Hematopoietic multipotent progenitor cell treated with erythropoietin and hydrocortisone succinate and interleukin-3 and kit ligand, for 15 days (in vitro differentiated cells): ENCODE measurements around the gene ETFB.

Experiments
- DNase-seq: peaks from one replicate; pipeline ENCODE4 v3.0.0-alpha.2; 2015; ENCODE audit warnings: low spot score

ETFB gene

DNA sequence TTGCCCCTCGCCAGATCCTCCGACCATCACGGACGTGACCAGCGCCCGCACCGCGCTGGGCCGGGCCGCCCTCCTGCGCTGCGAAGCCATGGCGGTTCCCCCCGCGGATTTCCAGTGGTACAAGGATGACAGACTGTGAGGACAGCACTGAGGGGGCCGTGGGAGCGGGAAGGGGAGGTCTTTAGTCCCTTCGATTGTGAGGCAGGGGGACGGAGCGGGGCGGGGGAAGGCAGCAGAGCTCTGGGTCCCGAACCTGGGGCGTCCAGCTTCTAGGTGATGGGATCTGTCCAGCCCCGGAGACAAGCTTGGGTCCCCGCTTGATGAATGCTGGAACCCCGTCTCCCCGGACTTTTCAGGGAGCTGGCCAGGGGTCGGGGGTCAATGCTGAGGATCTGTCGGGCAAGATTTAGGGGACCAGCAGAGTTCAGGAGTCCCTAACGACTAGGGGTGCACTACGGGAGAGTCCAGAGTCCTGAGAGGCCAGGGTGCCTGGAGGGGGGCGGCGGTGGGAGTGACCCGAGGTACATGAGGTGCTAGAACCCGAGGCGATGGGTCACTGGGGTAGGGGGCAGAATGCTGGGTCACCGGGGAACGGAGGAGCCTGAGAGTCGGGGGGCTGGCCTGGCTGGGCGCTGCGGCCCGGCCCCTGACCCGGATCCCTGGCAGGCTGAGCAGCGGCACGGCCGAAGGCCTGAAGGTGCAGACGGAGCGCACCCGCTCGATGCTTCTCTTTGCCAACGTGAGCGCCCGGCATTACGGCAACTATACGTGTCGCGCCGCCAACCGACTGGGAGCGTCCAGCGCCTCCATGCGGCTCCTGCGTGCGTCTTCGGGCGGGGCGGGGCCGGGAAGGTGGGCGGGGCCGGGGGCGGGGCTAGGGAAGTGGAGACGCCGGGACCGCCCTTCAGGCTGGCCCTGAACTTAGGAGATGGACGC is 38.9 kb downstream of the ETFB start:
- peak; percentile 59 for DNase-seq

DNA sequence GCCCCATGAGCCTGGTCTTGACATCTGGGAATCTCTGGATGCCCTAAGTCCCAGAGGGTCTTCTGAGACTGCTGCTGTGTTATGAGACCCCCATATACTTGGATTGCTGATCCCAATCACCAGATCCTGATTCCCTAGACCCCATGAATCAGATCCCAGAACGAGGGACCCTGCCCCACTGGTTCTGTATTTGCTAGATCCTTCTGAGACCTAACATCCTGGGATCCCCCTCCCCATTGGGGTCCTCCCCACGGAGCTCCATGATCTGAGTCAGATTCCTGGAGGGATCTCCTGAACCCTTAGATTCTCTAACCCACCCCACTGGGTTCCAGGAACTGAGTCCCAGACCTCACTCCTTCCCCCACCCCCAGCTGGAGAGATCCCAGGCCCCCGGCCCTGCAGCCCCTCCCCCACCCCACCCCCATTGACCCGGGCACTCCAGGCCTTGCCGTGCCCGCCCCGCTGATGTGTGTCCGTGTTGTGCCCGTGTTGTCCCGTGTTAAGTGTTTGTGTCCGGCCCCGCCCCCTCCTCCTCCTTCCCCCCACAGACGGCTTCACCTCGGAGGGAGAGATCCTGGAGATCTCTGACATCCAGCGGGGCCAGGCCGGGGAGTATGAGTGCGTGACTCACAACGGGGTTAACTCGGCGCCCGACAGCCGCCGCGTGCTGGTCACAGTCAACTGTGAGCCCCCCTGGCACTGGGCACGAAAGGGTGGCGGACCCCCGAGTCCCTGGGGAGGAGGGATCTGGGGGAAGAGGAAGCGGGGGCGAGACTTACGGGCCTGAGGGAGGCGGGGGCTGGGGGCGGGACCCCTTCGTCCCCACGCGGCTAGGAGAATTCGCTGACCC is 39.7 kb downstream of the ETFB start:
- no peak for DNase-seq

DNA sequence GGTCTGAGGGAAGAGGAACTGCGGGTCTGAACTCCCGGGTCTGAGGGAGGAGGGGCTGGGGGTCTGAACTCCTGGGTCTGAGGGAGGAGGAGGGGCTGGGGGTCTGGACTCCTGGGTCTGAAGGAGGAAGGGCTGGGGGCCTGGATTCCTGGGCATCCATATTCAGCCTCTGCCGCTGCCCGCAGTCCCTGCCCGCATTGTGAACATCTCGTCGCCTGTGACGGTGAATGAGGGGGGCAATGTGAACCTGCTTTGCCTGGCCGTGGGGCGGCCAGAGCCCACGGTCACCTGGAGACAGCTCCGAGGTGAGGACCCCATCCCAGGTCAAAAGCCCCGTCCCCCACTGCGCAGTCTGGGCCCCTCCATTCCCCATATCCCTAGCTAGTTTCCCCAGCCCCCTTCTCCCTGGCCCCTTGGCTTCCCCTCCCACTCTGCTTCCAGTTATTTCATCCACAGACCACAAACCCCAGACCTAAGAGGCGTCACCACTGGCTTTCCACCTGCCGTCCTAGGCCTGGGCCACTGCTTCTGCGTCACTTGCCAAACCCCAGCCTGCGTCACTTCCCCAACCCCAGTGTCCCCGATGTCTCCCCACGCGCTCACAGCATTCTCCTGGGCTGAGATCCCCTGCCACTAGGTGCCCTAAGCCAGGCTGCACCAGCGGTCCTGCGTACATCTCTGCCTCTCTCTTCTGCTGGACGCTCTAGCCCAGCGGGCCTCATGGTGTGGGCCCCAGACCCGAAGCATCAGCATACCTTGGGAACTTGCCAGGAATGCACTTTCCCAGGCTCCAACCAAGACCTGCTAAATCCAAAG is 40.8 kb downstream of the ETFB start:
- DNase-seq, result no peak

DNA sequence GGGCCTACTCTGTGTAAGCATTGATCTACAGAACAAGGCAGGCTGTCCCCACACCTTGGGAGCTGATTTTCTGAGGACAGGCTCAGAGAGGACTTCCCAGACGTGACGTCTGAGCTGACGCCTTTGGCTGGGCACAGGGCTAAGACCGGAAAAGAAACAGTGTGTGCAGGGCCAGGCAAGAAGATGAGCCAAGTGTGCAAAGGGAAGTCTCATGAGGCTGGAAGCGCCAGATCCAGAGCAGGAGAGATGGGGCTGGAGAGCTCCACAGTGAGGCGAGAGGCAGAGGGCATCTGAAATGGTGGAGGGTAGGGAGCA is 42.1 kb downstream of the ETFB start:
- DNase-seq, result no peak

DNA sequence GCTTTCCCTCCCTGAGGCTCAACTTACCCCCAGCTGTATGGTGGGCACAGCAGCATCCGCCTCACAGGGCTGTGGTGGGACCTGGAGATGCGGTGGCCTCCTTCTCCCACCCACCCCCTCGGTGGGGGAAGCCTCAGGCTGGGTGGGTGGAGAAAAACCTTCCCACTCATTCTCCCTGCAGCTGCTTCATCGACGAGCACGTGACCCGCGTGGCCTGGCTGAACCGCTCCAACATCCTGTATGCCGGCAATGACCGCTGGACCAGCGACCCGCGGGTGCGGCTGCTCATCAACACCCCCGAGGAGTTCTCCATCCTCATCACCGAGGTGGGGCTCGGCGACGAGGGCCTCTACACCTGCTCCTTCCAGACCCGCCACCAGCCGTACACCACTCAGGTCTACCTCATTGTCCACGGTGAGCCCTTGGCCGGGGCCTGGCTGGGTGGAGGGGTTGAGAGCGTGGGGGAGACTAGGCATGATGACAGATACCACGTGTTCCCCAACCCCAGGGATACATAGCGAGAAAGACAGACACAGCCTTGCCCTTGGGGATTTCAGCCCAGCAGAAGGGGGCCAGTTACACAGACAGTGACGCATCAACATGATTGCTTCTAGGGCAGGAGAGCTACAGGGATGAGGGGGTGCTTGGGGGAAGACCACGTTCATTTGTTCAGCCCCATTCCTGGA is 42.6 kb downstream of the ETFB start:
- no peak for DNase-seq

DNA sequence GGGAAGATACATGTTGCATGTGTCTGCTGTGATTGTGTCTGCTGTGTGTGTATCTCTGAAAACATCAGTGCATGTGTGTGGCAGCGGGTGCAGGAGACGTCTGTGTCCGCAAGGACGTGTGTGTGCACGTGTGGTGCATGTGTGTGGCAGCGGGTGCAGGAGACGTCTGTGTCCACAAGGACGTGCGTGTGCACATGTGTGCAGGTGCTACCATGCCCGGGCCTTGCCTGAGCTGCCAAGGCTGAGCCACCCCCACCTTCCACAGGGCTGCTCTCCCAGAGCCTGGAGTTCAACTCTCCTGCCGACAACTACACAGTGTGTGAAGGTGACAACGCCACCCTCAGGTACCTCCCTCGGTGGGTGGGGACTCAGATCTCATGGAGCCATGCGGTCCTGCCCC is 44.4 kb downstream of the ETFB start:
- DNase-seq, result no peak

DNA sequence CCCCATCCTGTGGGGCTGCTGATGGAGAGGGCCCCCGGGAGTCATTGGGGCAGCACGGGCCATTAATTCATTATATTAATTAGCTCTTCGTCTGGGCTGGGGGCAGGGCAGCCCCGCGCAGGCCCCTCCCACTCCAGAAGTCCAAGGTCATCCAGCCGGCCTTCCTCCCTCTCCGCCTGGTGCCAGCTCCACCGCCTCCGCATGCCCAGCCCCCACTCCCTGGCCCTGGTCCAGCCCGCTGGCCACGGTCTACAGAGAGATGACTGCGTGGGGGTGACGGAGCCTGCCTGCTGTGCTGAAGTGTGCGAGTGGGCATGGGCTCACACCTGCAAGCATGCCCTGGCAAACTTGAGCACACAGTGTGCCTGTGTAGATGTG is 45.9 kb downstream of the ETFB start:
- DNase-seq, result no peak

DNA sequence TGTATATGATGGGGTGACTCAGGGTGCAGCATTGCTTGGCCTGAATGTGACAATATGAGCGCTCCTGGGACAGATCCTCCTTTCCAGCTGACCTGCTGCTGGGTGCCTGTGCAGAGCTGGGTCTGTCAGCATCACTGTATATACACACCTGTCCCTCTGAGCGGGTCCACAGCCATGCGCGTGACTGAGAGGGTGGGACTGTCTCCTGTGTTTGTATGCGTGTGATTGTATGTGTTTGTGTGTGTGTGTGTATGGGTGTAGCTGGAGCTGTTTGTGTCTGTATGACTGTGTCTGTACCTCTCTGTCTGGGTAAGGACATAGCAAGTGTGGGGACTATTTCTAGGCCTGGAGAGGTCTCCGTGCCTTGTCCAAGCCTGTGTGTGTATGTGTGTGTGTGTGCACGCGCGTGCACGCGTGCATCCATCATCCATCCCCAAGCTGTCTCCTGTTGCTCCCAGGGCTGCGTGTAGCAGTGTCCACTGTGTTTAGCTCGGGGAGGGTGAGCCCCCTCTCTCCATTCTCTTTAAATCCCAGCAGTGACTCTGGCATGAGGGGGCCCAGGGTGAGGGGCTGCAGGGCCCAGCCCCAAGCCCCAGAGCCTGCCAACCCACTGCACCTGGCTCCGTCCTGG is 46.4 kb downstream of the ETFB start:
- no peak for DNase-seq

DNA sequence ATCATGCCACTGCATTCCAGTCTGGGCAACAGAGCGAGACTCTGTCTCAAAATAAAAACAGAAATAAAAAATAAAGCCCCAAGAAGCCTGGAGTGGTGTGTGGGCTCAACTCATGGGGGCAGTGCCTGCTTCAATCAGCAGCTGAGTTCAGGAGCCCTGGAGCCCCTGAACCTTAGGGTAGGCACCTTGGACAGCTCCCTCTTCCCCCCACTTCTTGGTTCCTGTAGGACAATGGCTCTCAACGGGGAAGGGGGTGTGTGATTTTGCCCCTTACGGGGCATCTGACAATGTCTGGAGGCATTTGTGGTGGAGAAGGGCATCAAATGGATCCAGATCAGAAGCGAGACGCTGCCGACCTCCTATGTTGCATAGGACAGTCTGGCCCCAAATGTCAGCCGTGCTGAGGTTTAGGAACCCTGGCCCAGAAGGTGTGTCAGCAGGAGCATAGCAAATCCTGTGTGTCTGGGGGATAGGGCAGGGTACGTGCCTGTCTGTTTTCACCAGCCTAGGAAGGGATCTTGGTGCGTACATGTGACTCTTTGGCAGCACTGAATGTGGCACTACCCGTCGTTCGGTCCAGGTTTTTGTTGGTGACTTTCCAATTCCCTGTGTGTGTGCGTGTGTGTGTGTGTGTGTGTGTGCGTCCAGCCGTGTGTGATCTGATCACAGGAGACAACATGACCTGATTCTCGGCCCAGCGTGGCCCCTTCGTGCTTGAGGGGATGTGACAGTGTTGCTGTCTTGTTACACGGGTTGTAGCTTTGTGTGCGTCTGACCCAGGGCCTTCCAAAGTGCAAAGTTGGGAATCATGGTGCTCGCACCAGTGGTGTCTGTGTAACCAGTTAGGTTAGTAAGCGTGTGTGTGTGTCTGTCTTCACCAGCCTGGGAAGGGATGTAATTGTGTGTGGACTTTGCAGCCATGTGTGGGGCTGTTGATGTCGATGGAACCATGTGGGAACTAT is 47.2 kb downstream of the ETFB start:
- DNase-seq, result no peak

DNA sequence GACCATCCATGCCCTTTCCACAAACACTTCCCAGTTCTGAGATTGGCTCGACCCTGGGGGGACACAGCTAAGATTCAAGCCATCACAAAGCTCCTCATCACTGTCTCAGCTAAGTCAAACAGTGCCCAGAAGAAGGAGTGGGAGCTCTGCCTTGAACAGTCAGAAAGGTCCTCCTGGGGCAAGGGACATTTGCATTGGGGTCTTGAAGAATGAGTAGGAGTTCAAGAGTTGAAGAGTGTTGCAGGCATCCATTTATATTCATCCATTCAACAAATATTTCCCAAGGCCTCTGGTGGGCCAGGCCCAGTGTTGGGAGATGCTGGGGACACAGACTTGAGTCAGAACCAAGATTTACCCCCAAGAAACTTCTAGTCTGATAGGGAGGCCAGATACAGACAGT is 48.2 kb downstream of the ETFB start:
- DNase-seq, result no peak

DNA sequence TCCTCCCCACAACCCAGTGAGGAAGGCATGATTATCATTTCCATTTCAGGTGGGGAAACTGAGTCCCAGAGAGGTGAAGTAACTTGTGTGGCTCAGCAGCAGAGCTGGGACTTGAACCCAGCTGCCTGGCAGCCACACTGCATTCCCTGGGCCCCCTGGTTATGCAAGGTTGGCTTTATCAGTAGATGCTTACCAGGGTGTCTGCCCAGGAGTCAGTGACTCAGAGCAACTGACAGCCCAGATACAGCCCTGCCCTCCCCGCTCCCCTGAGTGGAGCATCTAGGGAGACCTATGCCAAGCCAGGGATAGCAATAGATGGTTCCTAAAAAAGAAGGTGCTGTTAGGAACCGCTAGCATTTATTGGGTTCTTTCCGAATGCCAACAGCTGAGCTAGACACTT is 48.8 kb downstream of the ETFB start:
- no peak for DNase-seq

DNA sequence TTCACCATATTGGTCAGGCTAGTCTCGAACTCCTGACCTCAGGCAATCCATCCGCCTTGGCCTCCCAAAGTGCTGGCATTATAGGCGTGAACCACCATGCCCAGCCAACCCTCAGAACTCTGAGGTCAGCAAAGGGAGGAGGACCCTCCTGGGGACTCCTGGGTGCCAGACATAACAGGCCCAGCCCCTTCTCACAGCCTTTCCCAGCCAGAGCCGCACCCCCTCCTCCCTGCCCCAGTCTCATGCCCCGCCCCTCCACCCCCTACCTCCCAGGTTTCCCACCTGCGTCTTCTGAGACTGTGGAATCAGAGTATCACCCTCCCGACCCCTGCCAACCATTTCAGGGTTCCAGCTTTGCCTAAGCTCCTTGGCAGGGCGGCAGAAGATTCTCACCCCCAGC is 49.5 kb downstream of the ETFB start:
- no peak for DNase-seq

DNA sequence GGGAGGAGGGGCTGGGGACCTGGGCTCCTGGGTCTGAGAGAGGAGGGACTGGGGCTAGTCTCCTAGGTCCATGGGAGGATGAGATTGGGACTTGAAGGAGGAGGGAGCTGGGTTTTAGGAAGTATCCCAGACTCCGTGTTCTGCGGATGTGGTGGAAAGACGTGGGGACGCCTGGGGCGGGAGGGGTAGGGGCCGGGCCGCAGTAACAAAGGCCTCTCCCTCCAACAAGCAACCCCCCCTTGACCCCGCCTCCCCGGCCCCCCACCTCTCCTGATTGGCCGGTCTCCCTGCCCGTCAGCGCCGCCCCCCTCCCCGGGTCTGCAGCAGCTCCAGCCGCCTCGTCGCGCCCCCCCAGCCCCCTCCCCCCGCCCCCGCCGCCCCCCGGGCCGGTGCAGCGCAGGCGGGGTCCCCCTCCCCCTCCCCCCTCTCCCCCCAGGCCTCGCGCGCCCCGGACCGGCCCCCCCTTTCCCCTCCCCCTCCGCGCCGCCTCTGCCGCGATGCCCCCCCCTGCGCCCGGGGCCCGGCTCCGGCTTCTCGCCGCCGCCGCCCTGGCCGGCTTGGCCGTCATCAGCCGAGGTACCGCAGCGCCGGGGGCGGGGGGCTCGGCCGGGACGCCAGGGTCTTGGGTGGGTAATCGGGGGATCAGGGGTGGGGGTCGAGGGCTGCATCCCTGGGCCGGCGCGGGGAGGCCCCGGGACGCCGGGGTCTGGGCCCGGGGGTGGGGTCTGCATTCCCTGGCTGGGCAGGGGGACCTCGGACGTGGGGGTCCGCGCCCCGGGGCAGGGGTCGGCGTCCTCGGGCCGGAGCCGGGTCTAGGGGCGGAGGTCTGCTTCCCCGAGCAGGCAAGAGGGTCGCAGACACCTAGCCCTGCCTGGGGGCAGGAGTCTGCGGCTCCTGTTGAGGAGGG is 54.6 kb downstream of the ETFB start, which contains the start of gene IGLON5:
IGLON5 (plus strand) TSS at position 294 of the 907 bp plus-strand sequence; CDS start at position 498, 204 bp downstream.
- no peak for DNase-seq

DNA sequence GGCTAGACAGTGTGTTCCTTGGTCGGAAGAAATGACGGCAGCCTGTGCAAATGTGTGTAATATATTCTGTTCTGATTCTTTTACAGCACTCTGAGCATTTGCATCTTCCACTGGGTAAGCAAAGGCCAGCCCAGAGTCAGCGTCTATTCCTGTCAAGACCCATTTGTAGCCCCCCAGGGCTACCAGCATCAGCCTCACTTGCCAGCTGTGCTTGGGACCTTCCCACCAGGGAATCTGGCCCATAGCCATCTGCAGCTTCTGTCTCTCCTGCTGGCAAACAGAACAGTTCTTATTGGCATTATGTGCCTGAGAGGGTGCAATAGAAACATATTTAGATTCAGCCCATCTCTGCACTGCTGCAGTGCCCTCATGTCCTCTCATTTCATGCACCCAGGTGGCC is 60.7 kb downstream of the ETFB start:
- no peak for DNase-seq

DNA sequence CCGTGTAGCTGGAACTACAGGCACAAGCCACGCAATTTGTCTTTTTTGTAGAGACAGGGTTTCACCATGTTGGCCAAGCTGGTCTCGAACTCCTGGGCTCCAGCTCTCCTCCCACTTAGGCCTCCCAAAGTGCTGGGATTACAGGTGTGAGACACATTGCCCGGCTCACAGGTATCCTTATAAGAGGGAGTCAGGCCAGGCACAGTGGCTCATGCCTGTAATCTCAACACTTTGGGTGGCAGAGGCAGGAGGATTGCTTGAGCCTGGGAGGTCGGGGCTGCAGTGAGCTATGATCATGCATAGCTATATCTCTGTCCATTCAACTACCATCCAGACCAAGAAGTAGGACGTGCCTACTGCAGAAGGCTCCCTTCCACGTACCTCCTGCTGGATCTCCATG is 64.9 kb downstream of the ETFB start:
- DNase-seq, result no peak

DNA sequence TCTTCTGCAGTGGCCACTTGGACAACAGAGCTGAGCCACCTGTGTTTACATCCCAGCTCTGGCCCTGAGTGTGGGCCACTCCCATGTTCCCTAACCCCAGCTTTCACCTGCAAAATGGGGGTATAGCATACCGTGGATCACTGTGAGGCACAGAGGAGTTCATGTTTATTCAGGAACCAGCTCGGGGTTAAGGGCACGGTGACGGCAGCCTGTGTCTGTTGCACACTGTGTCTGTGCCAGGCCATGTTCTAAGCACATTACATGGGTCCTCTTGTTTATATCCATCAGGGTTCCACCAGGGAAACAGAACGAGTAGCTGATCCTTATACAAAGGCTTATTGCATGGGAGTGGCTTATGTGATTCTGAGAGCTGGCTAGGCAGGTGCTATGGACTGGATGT is 68.8 kb downstream of the ETFB start:
- DNase-seq, result no peak

DNA sequence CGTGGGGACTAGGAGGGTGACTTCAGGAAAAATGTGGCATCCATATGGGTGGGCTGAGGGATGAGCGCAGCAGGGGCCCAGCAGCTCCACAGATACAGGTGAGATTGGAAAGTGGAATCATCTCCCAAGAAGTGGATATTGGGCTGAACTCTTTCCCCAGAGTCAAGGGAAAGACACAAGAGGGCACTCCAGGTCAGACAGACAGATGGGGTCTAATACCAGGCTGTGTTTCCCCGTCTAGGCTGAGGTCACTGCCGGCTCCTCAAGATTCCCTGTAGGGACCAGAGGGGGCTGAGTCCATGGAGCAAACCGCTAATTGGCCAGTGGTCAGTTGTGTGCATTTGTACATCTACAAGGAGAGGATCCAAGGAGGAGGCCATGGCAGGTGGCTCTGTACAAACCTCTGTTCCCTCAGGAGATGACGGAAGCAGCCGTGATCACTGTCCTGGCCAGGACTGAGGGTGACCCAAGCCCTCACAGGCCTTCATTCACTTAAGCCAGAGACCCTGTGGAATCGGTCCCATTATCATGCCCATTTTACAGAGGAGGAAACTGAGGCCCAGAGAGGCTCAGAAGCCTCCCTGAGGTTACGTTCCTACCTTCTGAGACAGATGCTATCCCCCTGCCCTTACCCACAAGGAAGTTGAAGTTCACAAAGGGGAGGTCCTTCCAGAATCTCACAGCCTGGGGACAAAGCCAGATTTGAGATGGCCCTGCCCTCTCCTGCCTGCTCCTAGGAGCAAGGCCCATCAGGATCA is 69.7 kb downstream of the ETFB start:
- no peak for DNase-seq

DNA sequence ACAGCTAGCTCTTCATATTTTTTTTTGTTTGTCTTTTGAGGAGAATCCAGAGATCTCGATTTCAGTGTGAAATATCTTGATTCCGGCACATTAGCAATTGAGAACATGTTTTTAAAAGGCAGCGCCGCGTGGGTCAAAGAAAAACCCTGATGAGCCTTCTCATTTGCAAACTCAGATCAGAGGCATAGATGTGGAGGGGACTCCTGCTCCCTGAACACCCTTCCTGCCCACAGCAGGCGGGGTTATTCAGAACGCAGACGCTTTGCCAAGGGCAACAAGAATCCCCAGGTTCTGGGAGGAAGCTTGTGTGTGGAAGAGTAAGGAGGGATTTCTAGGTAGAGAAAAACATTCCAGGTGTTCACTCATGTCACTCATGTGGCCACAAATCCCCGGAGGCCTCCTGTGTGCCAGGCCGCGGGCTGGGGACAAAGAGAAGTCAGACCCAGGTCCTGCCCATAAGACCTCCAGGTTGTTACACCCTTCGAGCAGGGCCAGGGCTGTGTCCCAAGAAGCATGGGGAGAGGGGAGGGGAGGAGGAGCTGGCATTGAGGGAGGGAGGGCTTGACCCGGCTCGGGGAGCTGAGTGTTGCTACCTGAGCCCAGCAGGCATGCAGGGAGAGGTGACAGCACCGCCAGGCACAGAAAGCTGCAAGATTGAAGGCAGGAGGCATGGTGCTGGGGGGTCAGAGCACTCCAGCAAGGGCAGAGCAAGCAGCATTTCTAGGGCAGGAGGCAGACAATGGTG is 70.6 kb downstream of the ETFB start:
- DNase-seq, result no peak
